ENCODE results near the gene CORO6.

Gene CORO6

GRCh38 chr17:29620271-29620670 is 2.4 kb downstream of the CORO6 start:
- H3K9ac ChIP-seq (ENCODE audit: low read length in 2 of 2): no peak overlapping the region
- peaks cover 81% of the 10 kb centered on the region for H3K4me1 ChIP-seq (ENCODE audit: control insufficient read depth, insufficient read depth, low read length)
- no peaks in the 10 kb centered on the region for H3K36me3 ChIP-seq (ENCODE audit: control insufficient read depth in 2 of 2, insufficient read depth in 2 of 2, low read length in 2 of 2)
- H3K27me3 ChIP-seq (ENCODE audit: control insufficient read depth in 1 of 2, insufficient read depth in 2 of 2, low read length in 2 of 2): no peaks in the 10 kb centered on the region
- no peak overlapping the region for H3K4me3 ChIP-seq (ENCODE audit: low read length in 2 of 2)
- no peaks in the 10 kb centered on the region for H3K9me3 ChIP-seq (ENCODE audit: control insufficient read depth in 2 of 2, low read length in 2 of 2)
- no peak overlapping the region for H3K27ac ChIP-seq (ENCODE audit: low read length)

DNA sequence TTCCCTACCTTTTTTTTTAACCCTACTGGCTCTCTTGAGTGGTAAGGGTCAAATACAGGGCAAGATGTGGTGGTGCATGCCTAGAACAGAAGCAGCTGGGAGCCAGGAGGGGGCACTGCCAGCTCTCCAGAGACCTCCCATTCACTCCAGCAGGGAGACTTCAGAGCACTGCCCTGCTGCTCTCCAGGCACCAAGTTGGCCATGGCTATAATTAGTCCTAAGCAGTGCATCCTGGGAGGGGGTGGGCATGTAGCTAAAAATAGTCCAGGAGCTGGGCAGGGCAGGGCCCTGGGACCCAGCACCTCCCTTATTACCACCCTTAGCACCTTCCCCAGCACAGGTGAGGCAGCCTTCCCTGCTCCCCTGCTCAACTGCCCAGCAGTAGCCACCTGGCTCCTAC is 3.5 kb downstream of the CORO6 start:
- H3K27me3 ChIP-seq (ENCODE audit: control insufficient read depth in 1 of 2, insufficient read depth in 2 of 2, low read length in 2 of 2): no peaks in the 10 kb centered on the region

GRCh38 chr17:29618272-29619065 is 4.2 kb downstream of the CORO6 start:
- Histone ChIP-seq H3K9ac (ENCODE audit: low read length in 2 of 2) (no peak overlapping the region), H3K27me3 (ENCODE audit: control insufficient read depth in 1 of 2, insufficient read depth in 2 of 2, low read length in 2 of 2) (no peaks in the 10 kb centered on the region), H3K9me3 (ENCODE audit: control insufficient read depth in 2 of 2, low read length in 2 of 2) (no peaks in the 10 kb centered on the region), H3K4me3 (ENCODE audit: low read length in 2 of 2) (peak overlapping the region in 1 of 2 donors; percentile 69), H3K4me1 (ENCODE audit: control insufficient read depth, insufficient read depth, low read length) (peaks cover 94% of the 10 kb centered on the region), H3K27ac (ENCODE audit: low read length) (no peak overlapping the region), H3K36me3 (ENCODE audit: control insufficient read depth in 2 of 2, insufficient read depth in 2 of 2, low read length in 2 of 2) (no peaks in the 10 kb centered on the region)

More for the DNA sequence above, 3.5 kb downstream of the CORO6 start:
- Histone ChIP-seq H3K4me1 (ENCODE audit: control insufficient read depth, insufficient read depth, low read length) (peaks cover 86% of the 10 kb centered on the region), H3K27ac (ENCODE audit: low read length) (no peak overlapping the region), H3K9ac (ENCODE audit: low read length in 2 of 2) (no peak overlapping the region), H3K9me3 (ENCODE audit: control insufficient read depth in 2 of 2, low read length in 2 of 2) (no peaks in the 10 kb centered on the region), H3K36me3 (ENCODE audit: control insufficient read depth in 2 of 2, insufficient read depth in 2 of 2, low read length in 2 of 2) (no peaks in the 10 kb centered on the region), H3K4me3 (ENCODE audit: low read length in 2 of 2) (peak overlapping the region in 1 of 2 donors; percentile 44)

GRCh38 chr17:29617481-29618271 is 5.0 kb downstream of the CORO6 start:
- Histone ChIP-seq H3K9ac (ENCODE audit: low read length in 2 of 2) (peak overlapping the region; percentile 29 to 44), H3K9me3 (ENCODE audit: control insufficient read depth in 2 of 2, low read length in 2 of 2) (no peaks in the 10 kb centered on the region), H3K4me3 (ENCODE audit: low read length in 2 of 2) (peak overlapping the region; percentile 54 to 69), H3K27ac (ENCODE audit: low read length) (no peak overlapping the region), H3K36me3 (ENCODE audit: control insufficient read depth in 2 of 2, insufficient read depth in 2 of 2, low read length in 2 of 2) (no peaks in the 10 kb centered on the region), H3K4me1 (ENCODE audit: control insufficient read depth, insufficient read depth, low read length) (peaks cover 96% of the 10 kb centered on the region), H3K27me3 (ENCODE audit: control insufficient read depth in 1 of 2, insufficient read depth in 2 of 2, low read length in 2 of 2) (no peaks in the 10 kb centered on the region)

GRCh38 chr17:29617125-29617480 is 5.6 kb downstream of the CORO6 start:
- H3K4me1 ChIP-seq (ENCODE audit: control insufficient read depth, insufficient read depth, low read length): peaks cover 92% of the 10 kb centered on the region
- no peak overlapping the region for H3K27ac ChIP-seq (ENCODE audit: low read length)
- peak overlapping the region; percentile 54 to 69 for H3K4me3 ChIP-seq (ENCODE audit: low read length in 2 of 2)
- peak overlapping the region in 1 of 2 donors; percentile 44 for H3K9ac ChIP-seq (ENCODE audit: low read length in 2 of 2)
- no peaks in the 10 kb centered on the region for H3K36me3 ChIP-seq (ENCODE audit: control insufficient read depth in 2 of 2, insufficient read depth in 2 of 2, low read length in 2 of 2)
- H3K27me3 ChIP-seq (ENCODE audit: control insufficient read depth in 1 of 2, insufficient read depth in 2 of 2, low read length in 2 of 2): no peaks in the 10 kb centered on the region
- H3K9me3 ChIP-seq (ENCODE audit: control insufficient read depth in 2 of 2, low read length in 2 of 2): no peaks in the 10 kb centered on the region

- Histone ChIP-seq H3K9me3 (ENCODE audit: control insufficient read depth in 2 of 2, low read length in 2 of 2) (no peaks in the 10 kb centered on the region), H3K4me3 (ENCODE audit: low read length in 2 of 2) (peak overlapping the region; percentile 48 to 69), H3K9ac (ENCODE audit: low read length in 2 of 2) (peak overlapping the region; percentile 14 to 21), H3K27me3 (ENCODE audit: control insufficient read depth in 1 of 2, insufficient read depth in 2 of 2, low read length in 2 of 2) (no peaks in the 10 kb centered on the region), H3K36me3 (ENCODE audit: control insufficient read depth in 2 of 2, insufficient read depth in 2 of 2, low read length in 2 of 2) (no peaks in the 10 kb centered on the region), H3K27ac (ENCODE audit: low read length) (no peak overlapping the region), H3K4me1 (ENCODE audit: control insufficient read depth, insufficient read depth, low read length) (peaks cover 85% of the 10 kb centered on the region)
Measured at GRCh38 chr17:29616300-29617048, 6.2 kb downstream of the CORO6 start.

GRCh38 chr17:29615492-29616299 is 7.0 kb downstream of the CORO6 start:
- peak overlapping the region; percentile 14 to 21 for H3K9ac ChIP-seq (ENCODE audit: low read length in 2 of 2)

GRCh38 chr17:29615048-29615385 is 7.7 kb downstream of the CORO6 start:
- Histone ChIP-seq H3K9ac (ENCODE audit: low read length in 2 of 2) (no peak overlapping the region), H3K4me1 (ENCODE audit: control insufficient read depth, insufficient read depth, low read length) (peaks cover 72% of the 10 kb centered on the region), H3K27me3 (ENCODE audit: control insufficient read depth in 1 of 2, insufficient read depth in 2 of 2, low read length in 2 of 2) (no peaks in the 10 kb centered on the region), H3K4me3 (ENCODE audit: low read length in 2 of 2) (peak overlapping the region; percentile 40 to 69), H3K27ac (ENCODE audit: low read length) (no peak overlapping the region), H3K9me3 (ENCODE audit: control insufficient read depth in 2 of 2, low read length in 2 of 2) (no peaks in the 10 kb centered on the region), H3K36me3 (ENCODE audit: control insufficient read depth in 2 of 2, insufficient read depth in 2 of 2, low read length in 2 of 2) (no peaks in the 10 kb centered on the region)

More at GRCh38 chr17:29615492-29616299, 7.0 kb downstream of the CORO6 start:
- no peak overlapping the region for H3K27ac ChIP-seq (ENCODE audit: low read length)
- peak overlapping the region; percentile 48 to 69 for H3K4me3 ChIP-seq (ENCODE audit: low read length in 2 of 2)
- H3K9me3 ChIP-seq (ENCODE audit: control insufficient read depth in 2 of 2, low read length in 2 of 2): no peaks in the 10 kb centered on the region
- no peaks in the 10 kb centered on the region for H3K27me3 ChIP-seq (ENCODE audit: control insufficient read depth in 1 of 2, insufficient read depth in 2 of 2, low read length in 2 of 2)
- H3K4me1 ChIP-seq (ENCODE audit: control insufficient read depth, insufficient read depth, low read length): peaks cover 79% of the 10 kb centered on the region
- no peaks in the 10 kb centered on the region for H3K36me3 ChIP-seq (ENCODE audit: control insufficient read depth in 2 of 2, insufficient read depth in 2 of 2, low read length in 2 of 2)

DNA sequence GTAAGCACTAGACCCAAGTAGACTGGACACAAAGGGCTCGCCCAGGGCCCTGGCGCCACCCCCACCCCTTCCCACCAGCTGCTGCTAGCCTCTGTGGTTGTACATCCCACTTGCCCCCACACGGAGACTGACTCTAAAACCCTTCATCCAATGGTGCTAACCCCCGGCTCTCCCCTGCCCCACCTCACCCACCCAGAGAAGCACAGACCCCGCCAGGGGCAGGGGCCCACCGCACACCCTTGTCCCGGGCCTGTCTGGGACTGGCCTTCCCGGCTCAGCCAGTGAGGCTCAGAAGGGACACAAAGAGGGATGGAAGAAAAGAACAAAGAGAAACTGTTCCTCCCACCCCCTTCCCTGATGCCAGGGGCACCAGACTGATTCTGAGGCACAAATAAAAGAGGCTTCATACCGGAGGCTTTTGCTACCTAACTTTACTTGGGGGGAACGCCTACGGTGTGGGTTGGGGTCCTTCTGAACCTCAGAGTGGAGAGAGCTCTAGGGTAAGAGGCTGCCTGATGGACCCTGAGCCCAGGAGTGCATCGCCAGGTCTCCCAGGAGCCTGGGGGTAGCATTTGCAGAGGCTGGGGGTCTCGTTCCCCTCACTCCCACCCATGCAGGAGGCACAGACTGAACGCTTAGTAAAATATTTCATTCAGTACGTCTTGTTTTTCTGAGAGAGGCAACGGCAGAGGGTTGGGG is 8.2 kb downstream of the CORO6 start:
- H3K9ac ChIP-seq (ENCODE audit: low read length in 2 of 2): no peak overlapping the region
- H3K27me3 ChIP-seq (ENCODE audit: control insufficient read depth in 1 of 2, insufficient read depth in 2 of 2, low read length in 2 of 2): no peaks in the 10 kb centered on the region
- no peak overlapping the region for H3K27ac ChIP-seq (ENCODE audit: low read length)
- no peaks in the 10 kb centered on the region for H3K36me3 ChIP-seq (ENCODE audit: control insufficient read depth in 2 of 2, insufficient read depth in 2 of 2, low read length in 2 of 2)
- peaks cover 67% of the 10 kb centered on the region for H3K4me1 ChIP-seq (ENCODE audit: control insufficient read depth, insufficient read depth, low read length)
- no peak overlapping the region for H3K4me3 ChIP-seq (ENCODE audit: low read length in 2 of 2)
- H3K9me3 ChIP-seq (ENCODE audit: control insufficient read depth in 2 of 2, low read length in 2 of 2): no peaks in the 10 kb centered on the region

All from stomach smooth muscle (tissue), 2 donors.